ENCODE data around the gene PAGE3. TPM values are rescaled to one million over a fixed set of nuclear protein-coding genes. Genes with fewer than 3 reads are reported as not detected.

The PAGE3 gene
- polyA plus RNA-seq, 1 donor from 2014 or later = not detected

Other genes starting within 250 kb of the PAGE3 start
- gene ALAS2, start 233.9 kb downstream of the PAGE3 start, polyA plus RNA-seq = not detected in 2 replicates
- not detected in 2 replicates for gene PAGE2B, start 189.9 kb downstream of the PAGE3 start, polyA plus RNA-seq
- not detected in 2 replicates for gene PAGE2, start 175.9 kb downstream of the PAGE3 start, polyA plus RNA-seq
- gene PAGE5, start 44.6 kb downstream of the PAGE3 start, polyA plus RNA-seq = not detected in 2 replicates
- gene MAGEH1, start 187.2 kb upstream of the PAGE3 start, polyA plus RNA-seq = 240 and 262 TPM in 2 replicates
- 1.4 TPM in 2 replicates for gene USP51, start 224.9 kb upstream of the PAGE3 start, polyA plus RNA-seq